HG02759 (cell line): ENCODE measurements around the gene PTPRN2.

ENCODE experiments used
- ATAC-seq: cut with Tn5 transposase; IDR thresholded peaks from one replicate; pipeline ENCODE4 v1.9.1; 2021; ENCODE audit warnings: mild to moderate bottlenecking, moderate library complexity; ENCODE audit not compliant: unreplicated experiment

The PTPRN2 gene

DNA sequence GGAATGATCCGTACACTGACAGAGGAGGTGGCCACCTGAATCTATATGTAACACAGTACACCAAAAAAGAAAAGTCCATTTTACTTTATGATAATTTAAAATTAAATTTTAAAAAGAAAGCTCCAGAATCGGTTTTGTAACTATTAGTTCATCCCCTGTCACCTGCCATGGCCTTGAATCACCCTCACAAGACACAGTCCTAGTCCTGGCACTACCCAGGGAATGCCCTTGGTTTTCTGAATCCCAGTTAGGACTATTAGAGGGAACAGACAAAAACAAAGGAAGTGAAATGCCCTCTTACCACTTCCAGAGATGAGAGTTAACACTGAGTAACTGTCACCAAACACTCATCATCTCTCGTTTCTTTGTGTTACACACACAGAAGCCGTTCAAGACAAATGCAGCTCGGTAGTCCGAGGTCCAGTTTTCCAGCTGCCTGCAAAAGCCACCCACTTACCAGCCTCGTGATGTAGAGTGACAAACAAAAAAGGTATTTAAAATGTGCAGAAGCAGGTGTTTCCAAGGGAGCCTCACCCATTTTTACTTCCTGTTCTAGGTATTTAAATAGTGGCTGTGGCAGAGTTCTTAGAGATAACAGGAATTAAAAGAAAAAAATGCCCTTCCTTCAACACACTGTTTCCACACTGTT lies 6.1 kb downstream of the PTPRN2 start:
- no peak for ATAC-seq

DNA sequence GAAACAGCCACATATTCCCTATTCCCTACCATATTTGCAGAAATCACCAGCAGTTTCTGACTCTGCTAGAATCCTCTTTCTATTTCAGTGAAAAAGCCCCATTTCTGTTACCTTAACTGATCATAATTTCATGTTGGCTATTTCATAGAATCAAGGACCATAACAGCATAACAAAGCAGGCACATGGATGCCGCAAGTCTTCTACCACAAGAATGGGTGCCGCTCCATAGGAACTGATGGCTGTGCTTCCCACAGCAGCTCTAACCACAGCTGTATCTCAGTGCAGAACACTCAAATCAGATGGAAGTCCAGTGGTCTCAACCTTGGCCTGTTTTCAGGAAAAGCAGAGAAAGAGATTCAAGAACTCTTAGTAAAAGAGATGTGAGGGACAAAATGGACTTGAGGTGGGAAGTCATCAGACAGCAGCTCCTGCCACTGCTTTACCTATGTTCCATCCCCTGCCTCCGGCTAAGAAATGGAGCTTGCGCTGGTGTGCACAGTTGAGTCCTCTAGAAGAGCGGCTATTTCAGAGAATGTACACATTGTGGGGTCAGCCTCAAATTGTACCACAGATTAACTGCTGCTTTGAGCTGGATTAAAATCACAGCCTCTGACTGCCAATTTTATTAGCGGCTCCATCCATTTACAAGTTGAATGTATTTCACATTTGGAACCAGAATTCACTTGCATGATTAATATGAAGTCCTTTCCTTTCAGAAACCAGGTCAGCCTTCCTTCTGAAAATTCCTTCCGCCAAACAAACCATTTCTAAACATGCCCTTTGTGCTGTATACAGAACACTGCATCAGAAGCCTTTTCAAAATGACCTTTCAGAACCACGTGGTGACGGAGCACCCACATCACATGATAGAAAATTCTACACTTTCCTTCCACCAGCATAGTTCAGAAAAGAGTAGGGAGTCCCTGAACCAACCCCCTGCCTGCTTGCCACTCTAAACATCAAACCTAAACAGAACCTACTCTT lies 7.7 kb downstream of the PTPRN2 start:
- ATAC-seq, result no peak

DNA sequence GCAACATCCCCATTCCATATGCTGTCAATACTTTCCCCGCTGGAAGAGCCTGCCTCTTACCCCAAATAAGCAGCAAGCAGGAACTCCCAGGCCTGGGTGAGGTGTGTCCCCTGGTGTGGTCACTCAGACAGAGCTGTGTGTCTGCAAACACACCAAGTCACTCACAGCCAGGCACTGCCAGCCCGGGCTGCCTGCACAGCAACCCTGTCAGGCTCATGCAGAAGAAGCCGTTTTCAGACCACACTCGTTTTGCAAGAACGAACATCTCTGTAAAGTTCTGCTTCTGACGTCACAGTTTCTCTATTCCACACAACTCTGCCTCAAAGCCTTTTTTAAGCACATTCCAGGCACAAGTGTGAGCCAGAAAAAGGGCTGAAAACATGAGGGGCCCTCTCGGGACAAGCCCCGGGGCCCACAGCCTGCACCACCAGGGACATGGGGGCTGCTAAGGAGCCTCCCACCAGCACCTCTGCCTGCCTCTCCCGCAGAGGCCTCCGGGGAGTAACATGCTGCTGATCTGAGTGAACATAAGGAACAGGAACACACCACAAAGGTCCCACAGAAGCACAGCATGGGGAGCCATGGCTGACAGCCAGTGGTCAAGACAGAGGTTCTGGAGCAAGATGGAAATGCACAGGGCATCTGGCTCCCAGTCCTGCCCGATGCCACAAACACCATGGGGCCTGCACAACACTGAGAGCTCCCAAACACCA lies 11.4 kb downstream of the PTPRN2 start:
- no peak for ATAC-seq

DNA sequence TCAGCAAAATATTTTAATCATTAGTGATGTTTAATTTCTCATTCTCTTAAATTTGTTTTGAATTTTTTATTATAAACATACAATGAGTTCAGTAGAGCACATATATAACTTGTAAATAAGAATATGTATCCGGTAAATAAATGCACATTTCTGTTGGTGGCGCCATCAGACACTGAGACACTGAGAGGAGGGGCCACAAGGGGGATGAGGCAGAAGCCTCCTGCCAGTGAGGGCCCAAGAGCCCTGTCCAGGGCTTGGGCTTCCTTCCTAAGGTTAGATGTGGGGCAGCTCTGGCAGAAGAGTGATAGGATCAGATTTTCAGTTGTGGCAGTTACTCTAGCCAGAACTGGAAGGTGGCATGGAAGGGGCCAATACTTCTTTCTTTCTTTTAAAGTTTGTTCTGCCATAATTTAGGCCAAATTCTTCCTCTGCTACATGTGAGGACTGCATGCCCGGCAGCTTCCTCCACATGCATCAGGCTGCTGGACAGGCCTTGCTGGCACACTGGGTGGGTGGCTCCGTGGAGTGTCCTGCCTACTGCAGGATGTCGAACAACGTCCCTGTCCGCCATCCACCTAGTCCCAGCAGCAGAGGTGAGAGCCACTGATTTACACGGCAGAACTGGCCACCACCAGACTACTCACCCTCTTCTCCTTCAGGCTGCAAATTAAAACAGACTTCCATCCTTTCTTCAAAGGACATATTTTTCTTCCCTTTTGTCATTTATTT lies 13.2 kb downstream of the PTPRN2 start:
- no peak for ATAC-seq

DNA sequence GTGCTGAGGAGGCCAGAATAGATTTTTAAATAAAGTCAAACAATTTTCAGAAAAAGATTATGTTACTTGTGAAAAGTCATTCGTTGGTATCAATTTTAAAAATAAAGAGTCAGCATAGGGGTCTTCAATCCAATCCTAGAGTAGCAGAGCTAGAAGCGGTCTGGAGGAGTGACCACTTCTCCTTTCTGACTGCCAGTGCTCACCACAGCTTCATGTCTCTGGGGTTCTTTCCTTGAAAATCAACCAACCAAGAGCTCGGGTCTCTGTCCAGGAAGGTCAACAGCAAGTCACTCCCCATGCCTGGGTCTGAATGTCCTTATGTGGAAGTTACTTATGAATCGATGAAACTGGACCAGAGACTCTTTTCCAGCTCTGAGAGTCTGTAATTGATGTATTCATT lies 14.3 kb downstream of the PTPRN2 start:
- ATAC-seq, result no peak

DNA sequence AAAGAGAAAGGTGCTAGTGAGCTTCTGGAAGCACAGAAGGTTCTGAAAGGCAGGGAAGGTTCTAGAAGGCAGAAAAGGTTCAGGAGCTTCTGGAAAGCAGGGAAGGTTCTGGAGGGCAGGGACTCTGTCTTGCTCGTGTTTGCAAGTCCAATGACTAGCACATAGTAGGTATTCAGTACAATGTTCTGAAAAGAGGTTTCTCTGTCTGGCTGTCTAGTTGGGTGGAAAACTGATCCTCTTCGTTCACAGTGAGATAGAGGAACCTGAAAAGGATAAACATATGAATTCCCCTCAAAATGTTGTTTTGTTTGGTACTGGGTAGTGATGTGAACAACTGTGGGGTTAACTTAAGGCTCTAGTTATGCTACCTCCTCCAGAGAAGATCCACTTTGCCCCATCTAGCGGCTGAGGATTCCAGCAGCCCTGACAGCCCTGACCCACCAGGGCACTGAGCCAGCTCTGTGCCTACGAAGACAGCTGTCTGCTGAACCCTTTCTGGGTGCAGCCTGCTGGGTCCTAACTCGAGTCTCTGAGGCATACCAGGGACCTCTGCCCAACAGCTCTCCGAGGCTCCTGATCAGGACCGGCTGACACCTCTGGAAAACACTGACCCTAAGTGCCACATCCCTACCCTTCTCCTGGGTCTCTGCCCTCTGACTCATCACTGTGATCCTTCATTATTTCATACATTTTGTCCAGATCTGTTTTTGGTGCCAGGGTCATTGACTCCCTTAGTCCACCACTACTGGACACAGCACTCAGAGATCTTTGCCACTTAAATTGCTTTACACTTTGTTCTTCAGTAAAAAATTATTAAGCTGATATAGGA lies 15.4 kb downstream of the PTPRN2 start:
- ATAC-seq, result no peak

DNA sequence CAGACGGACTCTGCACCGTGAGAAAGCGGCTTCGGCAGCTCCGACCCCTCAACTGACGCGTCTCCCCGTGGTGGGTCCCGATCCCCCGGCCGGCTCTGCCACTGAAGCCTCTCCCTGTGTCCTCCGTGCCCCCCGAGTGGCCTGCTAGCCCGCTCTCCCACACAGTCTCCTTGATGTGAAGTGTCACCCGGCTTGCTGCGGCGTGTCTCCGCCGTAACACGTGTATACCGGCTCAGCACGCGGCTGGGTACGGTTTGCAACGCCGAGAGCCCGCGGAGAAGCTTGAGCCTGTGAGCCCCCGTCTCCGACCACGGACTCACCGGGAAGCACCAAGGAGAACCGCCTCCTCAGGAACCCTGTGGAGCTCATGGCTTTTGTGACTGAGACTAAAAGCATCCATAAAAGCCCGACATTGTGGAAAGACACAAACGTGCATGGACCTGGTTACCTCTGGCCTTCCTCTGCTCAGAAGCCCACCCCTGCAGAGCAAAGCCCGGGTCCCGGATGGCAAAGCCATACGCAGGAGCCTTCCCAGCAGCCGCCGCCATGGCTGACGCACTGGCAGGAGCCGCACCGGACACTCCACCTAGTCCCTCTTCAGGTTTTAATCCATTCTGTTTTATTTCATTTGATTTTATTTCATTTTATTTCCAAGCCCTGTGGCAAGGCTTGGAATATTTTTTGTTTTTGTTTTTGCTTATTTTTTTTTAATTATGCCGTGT lies 17.0 kb downstream of the PTPRN2 start:
- ATAC-seq, result no peak

DNA sequence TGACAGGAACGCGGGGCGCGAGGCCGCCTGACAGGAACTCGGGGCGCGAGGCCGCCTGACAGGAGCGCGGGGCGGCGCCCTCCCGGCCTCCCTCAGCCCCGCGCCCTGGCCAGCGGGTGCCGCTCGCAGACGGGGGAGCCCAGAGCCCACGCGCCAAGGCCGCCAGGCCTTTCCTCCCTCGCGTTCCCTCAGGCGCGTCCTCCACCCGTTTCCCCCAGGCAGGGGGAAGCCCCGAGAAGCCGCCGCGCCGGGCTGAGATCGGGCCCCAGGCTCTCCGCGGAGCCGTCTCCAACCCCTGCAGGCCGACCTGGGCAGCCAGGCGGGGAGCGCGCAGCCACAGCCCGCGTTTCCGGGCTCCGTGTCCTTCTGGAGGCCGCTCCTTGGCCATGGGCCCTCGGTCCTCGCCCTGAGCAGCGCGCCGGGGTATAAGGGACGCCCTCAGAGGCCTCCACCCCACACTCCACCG lies 17.7 kb downstream of the PTPRN2 start:
- no peak for ATAC-seq

DNA sequence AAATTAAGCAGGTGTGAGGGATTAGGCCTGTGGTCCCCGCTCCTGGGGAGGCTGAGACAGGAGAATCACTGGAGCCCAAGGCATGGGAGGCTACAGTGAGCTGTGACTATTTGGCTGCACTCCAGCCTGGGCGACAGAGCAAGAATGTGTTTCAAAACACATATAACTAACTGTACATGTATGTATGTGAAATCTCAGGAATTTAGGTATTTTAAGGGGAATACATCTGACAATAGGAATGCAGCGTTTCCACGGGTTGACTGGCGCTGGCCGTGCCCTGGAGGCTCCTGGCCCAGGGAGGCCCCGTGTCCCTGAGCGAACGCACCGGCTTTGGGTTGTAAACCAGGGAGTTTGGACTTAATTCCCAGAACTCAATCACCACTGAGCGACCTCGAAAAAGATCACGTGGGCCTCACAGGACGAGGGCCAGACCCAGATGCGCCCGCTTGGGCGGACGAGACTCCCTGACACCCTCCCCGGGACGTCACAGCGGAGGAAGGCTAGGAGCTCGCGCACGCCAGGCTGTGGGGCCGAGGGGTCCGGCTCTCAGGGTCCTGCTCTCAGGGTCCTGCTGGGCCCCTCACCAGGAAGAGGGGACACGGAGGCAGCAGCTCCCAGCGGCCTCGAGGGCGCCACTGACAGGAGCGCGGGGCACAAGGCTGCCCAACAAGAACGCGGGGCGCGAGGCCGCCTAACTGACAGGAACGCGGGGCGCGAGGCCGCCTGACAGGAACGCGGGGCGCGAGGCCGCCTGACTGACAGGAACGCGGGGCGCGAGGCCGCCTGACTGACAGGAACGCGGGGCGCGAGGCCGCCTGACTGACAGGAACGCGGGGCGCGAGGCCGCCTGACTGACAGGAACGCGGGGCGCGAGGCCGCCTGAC lies 18.4 kb downstream of the PTPRN2 start:
- ATAC-seq, result no peak

DNA sequence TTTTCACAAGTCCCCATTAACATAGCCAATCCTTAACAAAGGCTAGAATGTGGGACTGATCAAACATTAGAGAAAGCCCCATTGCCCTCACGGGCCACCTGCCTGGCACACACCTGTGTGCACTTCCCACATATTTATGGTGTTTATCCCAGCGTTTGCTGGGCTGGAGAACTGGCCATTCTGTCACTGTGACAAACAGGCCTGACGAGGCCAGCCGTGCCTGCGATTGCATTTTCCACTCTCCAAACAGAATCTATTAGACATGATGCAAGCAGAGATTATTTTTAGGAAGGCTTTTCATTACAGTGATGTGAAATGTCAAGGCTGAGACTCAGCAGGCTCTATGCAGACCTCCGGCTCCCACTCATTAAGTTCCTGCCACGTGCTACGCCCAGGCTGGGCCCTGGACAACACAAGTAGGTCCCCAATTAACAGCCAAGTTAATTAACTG lies 20.4 kb downstream of the PTPRN2 start:
- no peak for ATAC-seq

DNA sequence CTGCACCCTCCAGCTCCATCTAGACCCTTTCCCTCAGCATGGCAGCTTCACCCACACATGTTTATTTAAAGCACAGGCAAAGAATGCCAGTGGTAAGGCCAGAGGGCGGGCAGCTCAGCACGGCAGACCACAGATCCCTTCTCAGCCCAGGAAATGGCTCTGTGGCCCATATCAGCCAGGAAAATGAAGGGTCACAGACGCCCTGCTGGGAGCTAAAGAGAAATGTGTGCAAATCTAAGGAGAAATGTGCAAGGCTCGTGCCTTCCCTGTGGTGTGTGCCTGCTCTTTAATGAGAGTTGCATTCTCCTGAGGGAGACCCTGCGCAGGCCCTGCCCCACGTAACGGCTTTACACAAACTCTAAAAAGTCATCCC lies 23.0 kb downstream of the PTPRN2 start:
- no peak for ATAC-seq

DNA sequence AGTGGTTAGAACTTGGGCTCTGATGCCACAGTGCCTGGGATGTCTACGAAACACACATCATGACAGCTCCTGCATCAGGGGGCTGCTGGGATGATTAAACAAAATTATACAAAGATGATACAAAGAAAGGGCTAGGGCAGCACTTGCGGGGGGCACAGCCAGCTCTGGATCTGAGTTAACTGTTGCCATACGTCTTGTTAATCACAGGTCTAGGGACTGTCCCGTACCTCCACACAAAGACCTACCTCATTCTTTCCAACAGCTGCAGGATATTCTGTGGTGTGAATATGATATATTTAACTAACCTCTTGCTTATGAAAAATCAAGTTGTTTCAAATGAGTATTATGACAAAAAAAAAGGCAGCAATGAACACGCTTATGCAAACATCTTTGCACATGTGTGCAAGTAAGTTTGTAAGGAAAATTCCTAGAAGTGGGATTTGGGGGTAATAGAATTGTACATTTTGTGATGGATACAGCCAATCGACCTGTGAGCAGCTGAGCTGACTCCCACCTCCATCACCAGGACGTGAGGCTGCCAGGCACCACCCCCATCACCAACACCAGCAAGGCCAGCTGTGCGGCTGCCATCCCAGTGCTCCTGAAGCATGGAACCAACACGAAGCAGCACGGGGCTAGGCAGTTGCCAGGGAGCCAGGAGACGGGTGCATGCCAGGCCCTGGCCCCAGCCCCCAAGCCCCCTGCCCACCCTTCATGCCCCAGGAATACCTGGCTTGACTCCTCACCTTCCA lies 23.5 kb downstream of the PTPRN2 start:
- no peak for ATAC-seq

DNA sequence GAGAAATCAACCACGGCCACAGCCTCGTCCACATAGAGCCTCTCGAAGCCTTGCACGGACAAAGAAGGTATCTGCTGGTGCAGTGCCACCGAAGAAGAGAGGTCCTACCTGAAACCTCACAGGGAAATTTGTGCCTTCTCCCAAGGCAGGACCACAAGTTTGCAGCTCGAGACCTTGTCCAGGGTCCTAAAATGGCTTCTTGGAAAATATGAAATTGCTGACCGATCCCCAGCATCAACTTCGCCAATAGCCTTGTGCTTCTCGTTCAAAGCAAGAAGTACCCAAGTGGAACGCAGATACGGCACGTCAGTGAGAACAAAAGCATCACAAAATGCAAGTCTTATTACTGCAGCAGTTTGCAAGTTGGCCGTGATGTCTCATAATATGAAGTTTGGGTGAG lies 24.6 kb downstream of the PTPRN2 start:
- ATAC-seq, result no peak

DNA sequence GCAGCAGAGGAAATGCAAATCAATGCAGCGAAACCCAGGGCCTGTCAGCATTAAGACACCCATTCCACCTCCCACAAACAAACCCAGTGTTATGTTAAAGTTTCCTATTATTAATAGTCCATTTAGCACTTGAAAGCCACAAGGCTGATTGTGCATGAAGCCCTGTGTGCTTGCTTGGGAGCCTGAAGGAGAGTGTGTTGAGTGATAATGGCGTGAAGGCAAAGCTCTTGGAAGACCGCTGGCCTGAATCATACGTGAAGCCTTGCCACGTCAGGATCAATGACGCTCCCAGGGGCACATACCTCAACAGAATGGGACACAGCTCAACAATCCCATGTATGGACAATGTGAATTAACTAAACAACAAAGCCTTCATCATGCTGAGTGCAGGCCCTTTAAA lies 25.1 kb downstream of the PTPRN2 start:
- no peak for ATAC-seq

DNA sequence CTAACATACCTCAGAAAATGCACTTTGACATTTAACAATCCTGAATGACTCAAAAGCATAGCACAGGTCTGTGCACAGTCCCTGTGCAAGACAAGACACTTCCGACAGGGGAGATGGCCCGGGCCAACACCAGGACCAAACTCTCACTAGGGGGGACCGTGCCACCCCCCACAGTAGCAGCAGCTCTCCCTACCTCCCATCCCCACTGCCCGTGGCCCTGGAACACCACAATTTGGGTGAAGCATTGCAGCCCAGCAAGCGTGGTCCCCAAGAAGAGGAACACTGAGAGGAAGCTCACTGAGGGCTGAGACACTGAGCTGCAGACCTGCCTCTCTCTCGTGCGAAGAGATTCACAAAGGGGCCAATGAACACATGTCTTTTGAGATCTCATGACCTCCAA lies 26.0 kb downstream of the PTPRN2 start:
- ATAC-seq, result no peak

DNA sequence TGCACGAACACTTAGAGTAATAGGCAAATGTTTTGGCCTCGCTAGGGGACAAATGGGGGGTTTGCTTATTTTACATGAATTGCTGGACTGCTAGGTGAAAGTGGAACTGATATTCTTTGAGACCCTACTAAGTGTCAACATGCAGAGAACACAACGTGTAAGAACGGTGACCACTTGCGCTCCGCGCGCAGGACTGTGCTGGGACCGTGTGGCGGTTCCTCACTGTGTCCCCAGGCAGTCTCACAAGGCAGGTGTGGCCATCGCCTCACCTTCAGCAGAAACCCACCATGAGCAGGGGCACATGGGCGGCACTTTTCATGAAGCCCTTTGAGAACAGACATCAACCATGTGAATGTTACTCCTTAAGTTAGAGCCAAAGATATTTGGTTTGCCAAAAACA lies 27.2 kb downstream of the PTPRN2 start:
- ATAC-seq, result no peak

DNA sequence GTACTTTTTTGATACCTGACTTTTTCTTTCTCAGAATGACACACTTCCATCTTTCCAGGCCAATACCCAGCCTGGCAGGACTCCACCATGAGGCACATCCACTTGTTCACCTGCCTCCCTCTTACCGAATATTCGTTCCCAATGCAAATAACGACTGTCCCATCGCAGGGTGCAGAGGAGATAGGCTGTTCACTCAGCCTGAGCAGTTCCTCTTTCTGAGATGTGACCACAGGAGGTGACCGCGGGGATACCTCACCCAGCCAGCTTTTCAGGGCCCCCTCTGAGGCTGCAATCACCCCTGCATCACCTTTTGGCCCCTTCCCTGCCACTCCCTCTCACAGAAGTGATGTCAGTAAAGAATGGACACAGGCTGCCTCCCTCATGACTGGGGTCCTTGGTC lies 28.3 kb downstream of the PTPRN2 start:
- no peak for ATAC-seq

DNA sequence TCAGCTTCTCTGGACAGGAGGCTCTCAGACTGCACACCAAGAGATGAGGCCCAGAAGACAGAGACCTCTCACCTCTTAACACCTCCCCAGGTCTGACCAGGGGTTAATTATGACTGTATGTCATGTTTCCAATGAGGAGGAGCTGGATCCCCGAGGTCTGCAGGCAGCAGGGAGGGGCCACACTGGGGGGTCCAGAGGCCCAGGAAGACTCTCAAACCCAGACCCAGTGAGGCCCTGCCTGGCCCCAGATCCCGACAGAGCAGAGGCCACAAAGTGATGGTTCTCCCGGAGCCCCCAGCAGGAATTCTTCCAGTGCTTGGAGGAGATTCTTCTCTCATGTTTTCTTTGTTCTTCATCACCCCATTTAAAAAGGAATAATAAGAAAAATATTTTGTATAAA lies 28.8 kb downstream of the PTPRN2 start:
- no peak for ATAC-seq
